HepG2 (cell line): ENCODE measurements around the gene PIK3C2B. TPM values are rescaled to one million over a fixed set of nuclear protein-coding genes. Genes with fewer than 3 reads are reported as not detected.

Experiments used
- ATAC-seq: fragments of 200-7000 bp; cut with Tn5 transposase; 3 replicates; pipeline ENCODE4 v1.9.1; 2020; ENCODE audit warnings: mild to moderate bottlenecking, moderate library complexity
- BruUV-seq: library from RNA; stranded (reverse); fragments of 400-500 nt; replicated peaks from 2 replicates; lab custom pipeline; 2021; lab: Mats Ljungman, UMichigan
- CTCF ChIA-PET: fragments of 300-600 bp; formaldehyde crosslinking; extraction: SDS; loops from one replicate; lab custom pipeline; 2021; ENCODE audit warnings: low total read pairs, inconsistent platforms, low intra/inter-chr PET ratio; lab: Yijun Ruan, JAX
- POLR2A ChIA-PET: fragments of 350-600 bp; sonication (Branson Sonifier 250); formaldehyde crosslinking; loops from one replicate; lab custom pipeline; 2020; ENCODE audit warnings: antibody characterized with exemption, inconsistent platforms; lab: Yijun Ruan, JAX
- DNase-seq: peaks from one replicate; pipeline ENCODE4 v3.0.0-alpha.2; 2015; ENCODE audit warnings: low spot score
- FAIRE-seq: peaks from 3 replicates; lab custom pipeline; 2011; peaks lifted over from hg19 to GRCh38; lab: Jason Lieb, UNC
- H2AFZ ChIP-seq: one replicate; pipeline ENCODE4 v1.6.1; 2011; ENCODE audit warnings: low read length, inconsistent platforms
- H3K27ac ChIP-seq: fragments of 300-600 bp; 3 replicates; pipeline ENCODE4 v1.8.0; 2011; ENCODE audit warnings: mixed run types, mild to moderate bottlenecking, mixed read lengths, low read length, inconsistent platforms; ENCODE audit not compliant: insufficient read depth; ENCODE audit errors: extremely low read length
- H3K27me3 ChIP-seq, 2 experiments: fragments of 200-600 bp in 1 of 2; 2 replicates in 1 of 2; 3 replicates in 1 of 2; pipeline versions ENCODE4 v1.6.0 to v1.8.0; 2011; ENCODE audit warnings: low read length in 2 of 2, mild to moderate bottlenecking in 2 of 2, moderate library complexity in 2 of 2, inconsistent platforms in 1 of 2; ENCODE audit not compliant: insufficient read depth in 2 of 2, control insufficient read depth in 1 of 2
- H3K36me3 ChIP-seq, 2 experiments: fragments of 200-600 bp in 1 of 2; replicated peaks in 1 of 2; 2 replicates in 1 of 2; 3 replicates in 1 of 2; pipeline versions ENCODE4 v1.5.1 to v1.8.0; 2011; ENCODE audit warnings: low read length in 2 of 2, inconsistent platforms in 1 of 2; ENCODE audit not compliant: insufficient read depth in 2 of 2, control insufficient read depth in 1 of 2
- H3K4me1 ChIP-seq: 2 replicates; pipeline ENCODE4 v1.5.1; 2012; ENCODE audit warnings: low read length, inconsistent platforms; ENCODE audit not compliant: insufficient read depth
- H3K4me2 ChIP-seq: 2 replicates; pipeline ENCODE4 v1.6.0; 2011; ENCODE audit warnings: low read depth, low read length, inconsistent platforms
- H3K4me3 ChIP-seq, 3 experiments: fragments of 200-600 bp in 1 of 3; sonication (generic), shearing (Covaris generic) in 1 of 3; replicated peaks in 1 of 3; 2 replicates each; pipeline ENCODE4 v1.5.1; 2011 to 2016; ENCODE audit warnings: low read length in 3 of 3, inconsistent platforms in 2 of 3, low read depth in 2 of 3, mild to moderate bottlenecking in 2 of 3, control low read depth in 1 of 3, mixed read lengths in 1 of 3; ENCODE audit not compliant: insufficient read depth in 1 of 3
- H3K79me2 ChIP-seq: one replicate; pipeline ENCODE4 v1.6.1; 2011; ENCODE audit warnings: low read length, inconsistent platforms; ENCODE audit not compliant: insufficient read depth
- H3K9ac ChIP-seq: 2 replicates; pipeline ENCODE4 v1.6.0; 2011; ENCODE audit warnings: mild to moderate bottlenecking, low read depth, low read length, inconsistent platforms; ENCODE audit not compliant: insufficient read depth
- H3K9me3 ChIP-seq: 2 replicates; pipeline ENCODE4 v1.5.1; 2012; ENCODE audit warnings: mild to moderate bottlenecking, low read length
- H4K20me1 ChIP-seq: 2 replicates; pipeline ENCODE4 v1.6.0; 2011; ENCODE audit warnings: inconsistent platforms, mild to moderate bottlenecking, low read length, moderate library complexity; ENCODE audit not compliant: insufficient read depth
- CSRNP2 ChIP-seq: sonication (generic); formaldehyde crosslinking; conservative IDR thresholded peaks from 2 replicates; pipeline ENCODE4 v1.8.0; 2022; ENCODE audit warnings: low read depth, missing genetic modification reagents
- ERF ChIP-seq: IDR thresholded peaks from 2 replicates; pipeline ENCODE4 v1.6.1; 2018; ENCODE audit warnings: missing biosample characterization, missing genetic modification reagents
- ISX ChIP-seq: sonication (generic); formaldehyde crosslinking; conservative IDR thresholded peaks from 2 replicates; pipeline ENCODE4 v1.5.0; 2020; ENCODE audit warnings: missing genetic modification reagents
- ZXDC ChIP-seq: sonication (generic); formaldehyde crosslinking; IDR thresholded peaks from 2 replicates; pipeline ENCODE4 v1.5.0; 2020; ENCODE audit warnings: mild to moderate bottlenecking, missing genetic modification reagents
- WGBS: methylation state at CpG from one replicate; pipeline ENCODE4 v1.1.6; 2017; ENCODE audit warnings: low lambda C conversion rate; 5-methylcytosine and 5-hydroxymethylcytosine counted together
- in situ Hi-C: cut with HindIII; loops from 2 replicates; pipeline ENCODE4 v1.10.0; 2017; ENCODE audit warnings: low pct_unique_long_range_greater_than_20kb; ENCODE audit not compliant: extremely low pct_ligation_motif_present
- intact Hi-C: fragments of 100-400 bp; cut with micrococcal nuclease; formaldehyde crosslinking; loops from one replicate; pipeline ENCODE4 v1.10.0; 2022; ENCODE audit not compliant: unreplicated experiment
- polyA plus RNA-seq, 8 experiments: library from polyadenylated mRNA; depleted of rRNA in 3 of 8; stranded (reverse) in 7 of 8; unstranded in 1 of 8; fragments of >200 nt; fragmentation: Illumina TruSeq in 4 of 8; extraction: Trizol in 4 of 8; gene quantifications; 2 replicates each; pipeline versions ENCODE4 v1.2.1 to v1.2.3, GENCODE V29; 2011 to 2016; ENCODE audit warnings: low read depth in 4 of 8, missing spikeins in 1 of 8, mixed read lengths in 1 of 8; ENCODE audit not compliant: insufficient read depth in 1 of 8
- total RNA-seq, 5 experiments: library from RNA; depleted of rRNA; stranded (reverse); fragments of >200 nt; fragmentation: Illumina TruSeq; extraction: Trizol; gene quantifications; 2 replicates each; pipeline ENCODE4 v1.2.3, GENCODE V29; 2016; ENCODE audit warnings: low read depth in 1 of 5

Gene PIK3C2B
- total and polyA plus RNA-seq, 2 of the 13 experiments (the other 11 are each of a cell fraction or from before 2014, with no cell fraction given), result 3.4 to 4.5 TPM

DNA sequence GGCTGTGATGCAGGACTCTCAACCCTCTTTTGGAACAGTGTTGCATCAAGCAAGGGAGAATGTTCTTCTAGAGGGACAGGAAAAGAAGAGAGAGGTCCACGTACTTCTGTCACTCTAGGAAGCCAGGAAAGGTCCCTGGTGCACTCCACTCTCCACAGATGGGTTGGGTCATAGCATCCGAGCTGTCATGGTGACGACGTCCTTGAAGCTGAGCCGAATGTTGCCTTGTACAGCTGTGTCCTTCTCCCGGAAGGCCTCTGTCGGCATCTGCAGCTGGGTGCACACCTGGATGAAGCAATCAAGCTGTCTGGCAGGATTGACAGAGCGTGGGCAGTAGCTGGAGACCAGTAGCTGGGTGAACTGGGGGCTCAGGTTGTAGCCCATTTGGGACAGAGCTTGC is 34.1 kb upstream of the PIK3C2B start:
- Histone ChIP-seq H3K4me2 (no peak overlapping the region), H3K9ac (no peak overlapping the region), H3K27ac (no peak overlapping the region), H3K4me1 (peaks cover 15% of the 10 kb centered on the region), H2AFZ (no peak overlapping the region), H3K4me3 (no peak overlapping the region), H3K9me3 (no peaks in the 10 kb centered on the region), H3K27me3 (no peaks in the 10 kb centered on the region), H4K20me1 (peaks cover 10% of the 10 kb centered on the region), H3K36me3 (peaks cover 22 to 75% of the 10 kb centered on the region in 2 experiments), H3K79me2 (peaks cover 13% of the 10 kb centered on the region)
- ChIA-PET CTCF (no interaction called here), POLR2A (interaction anchor here (1.1 to 1.8 kb wide), 2 partner anchors 11 to 12 kb away, joined by 3 to 7 read pairs; partner anchors contain the start of gene MDM4)
- 91% methylated on average over 5 of the region's 8 CpGs for WGBS
- intact Hi-C loops, result no loop called here
- ATAC-seq (peak; percentile 23; the same call in 2 of the 3 replicates), DNase-seq (no peak), FAIRE-seq (no peak)
- BruUV-seq, result no TSS peak
- in situ Hi-C loops, result no loop called here
- TF ChIP-seq ZXDC (no peak), ERF (CRISPR knock-in tag) (no peak), ISX (CRISPR knock-in tag) (no peak), CSRNP2 (CRISPR knock-in tag) (no peak)
